ENCODE measurements around the gene RPL5.

The RPL5 gene

GRCh38 chr1:92850019-92850418, 18.2 kb downstream of the RPL5 start:
- H3K4me3 ChIP-seq (ENCODE audit: control insufficient read depth, low read depth, low read length): no peak overlapping the region
- no peak for DNase-seq (ENCODE audit: low read depth)
- TF ChIP-seq CTCF (IDR thresholded peaks at IDR 0.05; ENCODE audit: control insufficient read depth, insufficient read depth, low read depth, low read length, missing control alignments): no peak

GRCh38 chr1:92851729-92852128, 19.9 kb downstream of the RPL5 start:
- no peak for TF ChIP-seq CTCF (IDR thresholded peaks at IDR 0.05; ENCODE audit: control insufficient read depth, insufficient read depth, low read depth, low read length, missing control alignments)
- no peak for DNase-seq (ENCODE audit: low read depth)
- H3K4me3 ChIP-seq (ENCODE audit: control insufficient read depth, low read depth, low read length): no peak overlapping the region

GRCh38 chr1:92853299-92853698, 21.5 kb downstream of the RPL5 start:
- no peak overlapping the region for H3K4me3 ChIP-seq (ENCODE audit: control insufficient read depth, low read depth, low read length)
- TF ChIP-seq CTCF (IDR thresholded peaks at IDR 0.05; ENCODE audit: control insufficient read depth, insufficient read depth, low read depth, low read length, missing control alignments): no peak
- DNase-seq (ENCODE audit: low read depth): no peak

- no peak for DNase-seq (ENCODE audit: low read depth)
- H3K4me3 ChIP-seq (ENCODE audit: control insufficient read depth, low read depth, low read length): no peak overlapping the region
- TF ChIP-seq CTCF (IDR thresholded peaks at IDR 0.05; ENCODE audit: control insufficient read depth, insufficient read depth, low read depth, low read length, missing control alignments): no peak
Observed at GRCh38 chr1:92854101-92854785, 22.4 kb downstream of the RPL5 start.

- TF ChIP-seq CTCF (IDR thresholded peaks at IDR 0.05; ENCODE audit: control insufficient read depth, insufficient read depth, low read depth, low read length, missing control alignments): no peak
- no peak for DNase-seq (ENCODE audit: low read depth)
- no peak overlapping the region for H3K4me3 ChIP-seq (ENCODE audit: control insufficient read depth, low read depth, low read length)
Observed at GRCh38 chr1:92855236-92855635, 23.4 kb downstream of the RPL5 start.

GRCh38 chr1:92857817-92858216, 26.0 kb downstream of the RPL5 start:
- H3K4me3 ChIP-seq (ENCODE audit: control insufficient read depth, low read depth, low read length): no peak overlapping the region
- DNase-seq (ENCODE audit: low read depth): no peak
- no peak for TF ChIP-seq CTCF (IDR thresholded peaks at IDR 0.05; ENCODE audit: control insufficient read depth, insufficient read depth, low read depth, low read length, missing control alignments)

Data from AG09309 (cell line).